Natural killer cell (primary cell): Measurements from ENCODE around the gene SPC24. TPM values are rescaled to one million over a fixed set of nuclear protein-coding genes. Genes with fewer than 3 reads are reported as not detected.

ENCODE experiments used
- ATAC-seq, 3 donors: fragments of 150-1000 bp in 2 of 3; fragments of 200-7000 bp in 1 of 3; cut with Tn5 transposase; 1 replicate in 1 of 3; 2 replicates in 2 of 3; pipeline ENCODE4 v1.10.0; 2021; ENCODE audit warnings: mild to moderate bottlenecking in 2 of 3, moderate library complexity in 2 of 3
- DNase-seq, 2 donors: peaks; one replicate each; pipeline versions ENCODE4 v3.0.0 to v3.0.0-alpha.2; 2013 to 2021; ENCODE audit warnings: mixed read lengths in 1 of 2
- H3K27ac ChIP-seq: one replicate; pipeline ENCODE4 v1.5.1; 2013; ENCODE audit warnings: mild to moderate bottlenecking, low read length
- H3K27me3 ChIP-seq: one replicate; pipeline ENCODE4 v1.6.1; 2013; ENCODE audit warnings: low read length; ENCODE audit not compliant: control insufficient read depth, insufficient read depth
- H3K36me3 ChIP-seq: one replicate; pipeline ENCODE4 v1.6.1; 2013; ENCODE audit warnings: low read length; ENCODE audit not compliant: control insufficient read depth, insufficient read depth
- H3K4me1 ChIP-seq: one replicate; pipeline ENCODE4 v1.6.1; 2013; ENCODE audit warnings: low read length; ENCODE audit not compliant: control insufficient read depth, insufficient read depth
- H3K4me3 ChIP-seq: one replicate; pipeline ENCODE4 v1.5.1; 2013; ENCODE audit warnings: low read length
- H3K9me3 ChIP-seq: one replicate; pipeline ENCODE4 v1.6.1; 2013; ENCODE audit warnings: low read length; ENCODE audit not compliant: control insufficient read depth, insufficient read depth
- H3K27ac Mint-ChIP-seq, 2 donors: one replicate each; pipeline ENCODE4 v1.8.0; 2022; ENCODE audit warnings: mild to moderate bottlenecking in 2 of 2, mixed read lengths in 2 of 2, moderate library complexity in 1 of 2
- H3K27me3 Mint-ChIP-seq, 2 donors: one replicate each; pipeline ENCODE4 v1.8.0; 2022; ENCODE audit warnings: low read depth in 2 of 2, mixed read lengths in 2 of 2
- H3K36me3 Mint-ChIP-seq: one replicate; pipeline ENCODE4 v1.8.0; 2022; ENCODE audit warnings: mixed read lengths
- H3K4me1 Mint-ChIP-seq, 2 donors: one replicate each; pipeline ENCODE4 v1.8.0; 2022; ENCODE audit warnings: mixed read lengths in 2 of 2
- H3K4me3 Mint-ChIP-seq: one replicate; pipeline ENCODE4 v1.8.0; 2022; ENCODE audit warnings: mild to moderate bottlenecking, moderate library complexity, mixed read lengths
- H3K9me3 Mint-ChIP-seq, 2 donors: one replicate each; pipeline ENCODE4 v1.8.0; 2022; ENCODE audit warnings: mixed read lengths in 2 of 2
- WGBS: methylation state at CpG from one replicate; pipeline ENCODE4 v1.1.7; 2013; ENCODE audit warnings: missing lambda C conversion rate; ENCODE audit not compliant: insufficient coverage; 5-methylcytosine and 5-hydroxymethylcytosine counted together
- intact Hi-C: fragments of 100-400 bp; cut with micrococcal nuclease; formaldehyde crosslinking; loops from one replicate; pipeline ENCODE4 v1.14.2; 2022
- total RNA-seq, 4 donors: library from RNA; stranded (reverse); fragments of 120-200 nt in 1 of 4; gene quantifications; one replicate each; pipeline versions ENCODE4 v1.2.3 to v1.2.4, GENCODE V29; 2013 to 2022
- TF ChIP-seq, protein P1 (sequence below): fragments of 200-600 bp; IDR thresholded peaks from one replicate; pipeline ENCODE4 v1.8.0; 2022; ENCODE audit warnings: antibody characterized with exemption

SPC24 gene
- total RNA-seq, 3 donors from 2014 or later (not counting 1 experiment from before 2014, with no cell fraction given): 1.7 to 6.1 (median 4.1) TPM

DNA sequence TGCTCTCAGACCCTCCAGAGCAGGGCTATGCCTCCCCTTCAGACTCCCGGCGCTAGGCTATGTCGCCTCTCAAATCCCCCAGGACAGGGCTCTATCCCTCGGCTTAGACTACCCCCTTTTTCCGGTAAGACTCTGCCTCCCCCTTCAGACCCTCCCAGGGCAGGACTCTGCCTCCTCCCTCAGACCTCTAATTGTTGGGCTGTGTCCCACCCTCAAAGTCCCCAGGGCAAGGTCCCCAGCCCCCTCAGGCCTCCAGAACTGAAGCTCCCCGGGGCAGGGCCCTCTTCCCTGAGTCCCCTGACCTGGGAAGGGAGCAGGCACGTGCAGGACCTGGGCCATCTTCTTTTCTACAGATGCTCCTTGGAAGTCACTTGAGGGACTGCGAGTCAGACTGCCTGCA, 38.6 kb upstream of the SPC24 start:
- no peaks in the 10 kb centered on the region for H3K9me3 ChIP-seq
- Mint-ChIP-seq H3K36me3 (no peaks in the 10 kb centered on the region), H3K27ac (no peak overlapping the region), H3K27me3 (peaks cover 0 to 3% of the 10 kb centered on the region in 2 donors), H3K9me3 (no peaks in the 10 kb centered on the region), H3K4me3 (no peak overlapping the region), H3K4me1 (peaks cover 0 to 15% of the 10 kb centered on the region in 2 donors)
- peaks cover 13% of the 10 kb centered on the region for H3K4me1 ChIP-seq
- intact Hi-C loops: no loop called here
- H3K27me3 ChIP-seq: no peaks in the 10 kb centered on the region
- TF ChIP-seq, protein P1, sequence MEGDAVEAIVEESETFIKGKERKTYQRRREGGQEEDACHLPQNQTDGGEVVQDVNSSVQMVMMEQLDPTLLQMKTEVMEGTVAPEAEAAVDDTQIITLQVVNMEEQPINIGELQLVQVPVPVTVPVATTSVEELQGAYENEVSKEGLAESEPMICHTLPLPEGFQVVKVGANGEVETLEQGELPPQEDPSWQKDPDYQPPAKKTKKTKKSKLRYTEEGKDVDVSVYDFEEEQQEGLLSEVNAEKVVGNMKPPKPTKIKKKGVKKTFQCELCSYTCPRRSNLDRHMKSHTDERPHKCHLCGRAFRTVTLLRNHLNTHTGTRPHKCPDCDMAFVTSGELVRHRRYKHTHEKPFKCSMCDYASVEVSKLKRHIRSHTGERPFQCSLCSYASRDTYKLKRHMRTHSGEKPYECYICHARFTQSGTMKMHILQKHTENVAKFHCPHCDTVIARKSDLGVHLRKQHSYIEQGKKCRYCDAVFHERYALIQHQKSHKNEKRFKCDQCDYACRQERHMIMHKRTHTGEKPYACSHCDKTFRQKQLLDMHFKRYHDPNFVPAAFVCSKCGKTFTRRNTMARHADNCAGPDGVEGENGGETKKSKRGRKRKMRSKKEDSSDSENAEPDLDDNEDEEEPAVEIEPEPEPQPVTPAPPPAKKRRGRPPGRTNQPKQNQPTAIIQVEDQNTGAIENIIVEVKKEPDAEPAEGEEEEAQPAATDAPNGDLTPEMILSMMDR: no peak
- no peak overlapping the region for H3K27ac ChIP-seq
- DNase-seq (no peak), ATAC-seq (no peak)
- H3K4me3 ChIP-seq: no peak overlapping the region
- WGBS: 96% methylated on average over 8 of the region's 8 CpGs
- H3K36me3 ChIP-seq: no peaks in the 10 kb centered on the region

DNA sequence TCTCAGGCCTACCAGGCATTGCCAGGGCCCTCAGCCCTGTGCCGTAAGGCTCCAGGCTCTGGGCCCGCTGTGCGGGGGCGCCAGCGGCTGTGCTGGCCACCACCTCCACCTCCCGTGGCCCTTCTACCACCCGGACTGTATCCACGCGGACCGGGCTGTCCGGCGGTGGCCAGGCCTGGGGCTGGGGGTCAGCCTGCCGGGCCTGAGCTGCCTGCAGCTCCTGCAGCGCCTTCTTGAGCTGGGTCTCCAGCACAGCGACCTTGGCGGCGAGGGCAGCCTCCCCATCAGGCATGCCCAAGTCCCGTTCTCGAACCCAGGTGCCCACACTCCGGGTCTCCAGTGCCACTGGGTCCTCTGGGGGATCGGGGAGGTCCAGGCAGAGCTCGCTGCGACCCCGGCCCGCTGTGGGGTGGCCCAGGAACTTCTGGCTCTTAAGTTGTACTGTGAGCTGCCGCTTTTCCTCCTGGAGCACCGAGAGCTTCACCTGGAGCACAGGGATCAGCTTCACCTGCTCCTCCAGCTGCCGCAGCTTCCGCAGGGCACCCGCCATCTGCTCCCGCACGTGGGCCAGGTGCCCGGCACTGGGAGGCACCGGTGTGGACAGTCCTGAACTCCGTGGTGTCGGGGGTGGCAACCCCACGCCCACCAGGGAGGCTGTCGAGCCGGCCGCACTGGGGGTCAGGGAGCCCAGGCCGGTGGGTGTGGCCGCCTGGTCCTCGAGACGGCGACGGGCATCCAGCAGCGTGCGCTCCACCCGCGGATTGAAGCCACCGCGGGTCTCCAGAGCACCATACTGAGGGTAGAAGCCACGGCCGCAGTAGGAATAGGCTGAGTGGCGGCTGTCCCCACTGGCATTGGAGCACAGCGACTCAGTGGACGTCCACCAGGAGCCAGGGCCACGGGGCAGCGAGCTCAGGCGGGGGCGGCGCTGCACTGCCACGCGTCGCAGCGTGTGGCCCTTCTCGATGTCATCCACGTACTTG, 37.7 kb upstream of the SPC24 start:
- WGBS: 96% methylated on average over 68 of the region's 68 CpGs
- no peak for DNase-seq

DNA sequence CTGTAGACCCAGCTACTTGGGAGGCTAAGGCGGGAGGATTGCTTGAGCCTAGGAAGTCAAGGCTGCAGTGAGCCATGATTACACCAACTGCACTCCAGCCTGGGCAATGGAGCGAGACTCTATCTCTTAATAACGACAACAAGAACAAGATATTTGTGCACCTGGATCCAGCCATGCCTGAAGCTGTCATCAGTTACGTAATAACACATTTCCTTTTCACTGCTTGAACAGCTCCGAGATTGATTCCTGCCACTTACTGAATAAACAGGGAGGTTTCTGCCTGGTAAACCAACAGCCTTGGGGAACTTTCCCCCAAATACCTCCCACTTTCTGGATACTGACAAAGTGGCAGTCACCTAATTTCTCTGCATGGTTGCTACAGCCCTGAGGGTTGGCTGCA, 36.4 kb upstream of the SPC24 start:
- intact Hi-C loops: no loop called here
- WGBS: 70% methylated on average over 5 of the region's 5 CpGs
- H3K27me3 Mint-ChIP-seq: peaks cover 0 to 3% of the 10 kb centered on the region in 2 donors
- no peak overlapping the region for H3K4me3 ChIP-seq
- H3K4me1 Mint-ChIP-seq: peaks cover 0 to 12% of the 10 kb centered on the region in 2 donors
- H3K36me3 Mint-ChIP-seq: no peaks in the 10 kb centered on the region
- H3K27ac Mint-ChIP-seq: no peak overlapping the region
- no peaks in the 10 kb centered on the region for H3K9me3 ChIP-seq
- H3K36me3 ChIP-seq: no peaks in the 10 kb centered on the region
- TF ChIP-seq, protein P1: no peak
- peaks cover 5% of the 10 kb centered on the region for H3K4me1 ChIP-seq
- H3K27me3 ChIP-seq: no peaks in the 10 kb centered on the region
- DNase-seq (no peak), ATAC-seq (no peak)
- H3K27ac ChIP-seq: no peak overlapping the region
- no peaks in the 10 kb centered on the region for H3K9me3 Mint-ChIP-seq
- H3K4me3 Mint-ChIP-seq: no peak overlapping the region

More for the DNA sequence above, 37.7 kb upstream of the SPC24 start:
- Mint-ChIP-seq H3K27me3 (peaks cover 0 to 3% of the 10 kb centered on the region in 2 donors), H3K9me3 (no peaks in the 10 kb centered on the region), H3K36me3 (no peaks in the 10 kb centered on the region), H3K4me1 (peaks cover 0 to 15% of the 10 kb centered on the region in 2 donors), H3K27ac (no peak overlapping the region), H3K4me3 (no peak overlapping the region)
- TF ChIP-seq, protein P1: no peak
- H3K4me3 ChIP-seq: no peak overlapping the region
- no peak overlapping the region for H3K27ac ChIP-seq
- intact Hi-C loops: no loop called here
- ATAC-seq: no peak
- H3K27me3 ChIP-seq: no peaks in the 10 kb centered on the region
- H3K4me1 ChIP-seq: peaks cover 13% of the 10 kb centered on the region
- no peaks in the 10 kb centered on the region for H3K9me3 ChIP-seq
- no peaks in the 10 kb centered on the region for H3K36me3 ChIP-seq
